Activated naive CD8-positive, alpha-beta T cell treated with anti-CD3 and anti-CD28 coated beads for 36 hours (primary cell): Measurements from ENCODE around the gene PPP1R9B. TPM values are rescaled to one million over a fixed set of nuclear protein-coding genes. Genes with fewer than 3 reads are reported as not detected.

Source experiments
- DNase-seq: peaks from one replicate; pipeline ENCODE4 v3.0.0; 2021
- H3K27ac Mint-ChIP-seq: one replicate; pipeline ENCODE4 v1.8.0; 2022; ENCODE audit warnings: mild to moderate bottlenecking, moderate library complexity, mixed read lengths
- H3K27me3 Mint-ChIP-seq: one replicate; pipeline ENCODE4 v1.8.0; 2022; ENCODE audit warnings: mild to moderate bottlenecking, mixed read lengths
- H3K36me3 Mint-ChIP-seq: one replicate; pipeline ENCODE4 v1.8.0; 2021; ENCODE audit warnings: mild to moderate bottlenecking, mixed read lengths
- H3K4me1 Mint-ChIP-seq: one replicate; pipeline ENCODE4 v1.8.0; 2021; ENCODE audit warnings: mixed read lengths
- H3K4me3 Mint-ChIP-seq: one replicate; pipeline ENCODE4 v1.8.0; 2022; ENCODE audit warnings: mild to moderate bottlenecking, moderate library complexity, mixed read lengths
- H3K9me3 Mint-ChIP-seq: one replicate; pipeline ENCODE4 v1.8.0; 2022; ENCODE audit warnings: mixed read lengths
- total RNA-seq, 2 experiments: library from RNA; stranded (reverse); gene quantifications; one replicate each; pipeline ENCODE4 v1.2.3, GENCODE V29; 2021

Gene PPP1R9B
- total RNA-seq, 2 experiments from 2014 or later: 50.9 to 52.0 TPM

DNA sequence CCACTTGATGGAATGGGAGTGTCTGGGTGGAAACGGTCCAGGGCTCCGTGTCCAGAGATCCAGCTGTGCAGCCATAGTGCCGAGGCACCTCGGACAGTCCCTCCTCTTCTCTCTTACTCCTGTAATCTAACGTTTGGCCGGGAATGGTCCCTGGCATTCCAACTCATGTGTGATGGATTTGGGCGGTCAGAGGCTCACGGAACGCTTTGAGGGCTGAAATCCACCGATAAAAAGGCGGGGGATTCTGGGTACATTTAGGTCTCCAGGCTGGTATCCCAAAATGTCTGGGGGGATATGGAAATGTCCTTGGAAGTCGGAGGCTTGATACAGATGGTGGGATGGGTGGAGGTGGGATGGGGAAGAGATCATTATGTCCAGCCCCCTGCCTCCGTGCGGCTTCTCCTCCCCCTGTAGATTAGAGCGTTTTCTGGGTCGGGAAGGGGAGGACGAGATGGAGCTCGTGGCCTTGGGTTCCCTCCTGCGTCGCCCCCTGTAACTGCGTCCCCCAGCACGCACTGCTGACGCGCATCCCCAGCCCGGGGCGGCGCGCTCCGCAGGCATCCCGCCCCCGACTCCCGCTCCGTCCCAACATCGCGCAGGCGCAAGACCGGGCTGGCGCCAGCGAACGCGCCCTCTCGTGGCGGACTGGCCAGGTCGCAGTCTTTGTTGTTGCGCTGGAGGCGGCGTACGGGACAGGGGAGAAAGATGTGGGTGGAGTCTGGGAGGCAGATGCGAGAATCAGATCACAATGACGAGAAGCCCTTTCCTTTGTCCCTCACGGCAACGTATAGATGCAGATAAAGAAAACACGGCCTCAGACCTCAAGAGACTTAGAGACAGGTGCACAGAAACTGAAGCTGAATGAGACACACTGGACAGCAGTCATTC, 10.8 kb upstream of the PPP1R9B start:
- H3K4me3 Mint-ChIP-seq: peak overlapping the region; percentile 83
- peaks cover 3% of the 10 kb centered on the region for H3K36me3 Mint-ChIP-seq
- H3K9me3 Mint-ChIP-seq: peaks cover 4% of the 10 kb centered on the region
- H3K4me1 Mint-ChIP-seq: peaks cover 43% of the 10 kb centered on the region
- DNase-seq: peak; percentile 99
- H3K27me3 Mint-ChIP-seq: no peaks in the 10 kb centered on the region
- H3K27ac Mint-ChIP-seq: peak overlapping the region; percentile 96

GRCh38 chr17:50157891-50158290, 7.4 kb upstream of the PPP1R9B start:
- Mint-ChIP-seq H3K36me3 (peaks cover 3% of the 10 kb centered on the region), H3K4me1 (peaks cover 48% of the 10 kb centered on the region), H3K4me3 (no peak overlapping the region), H3K27me3 (no peaks in the 10 kb centered on the region), H3K9me3 (peaks cover 4% of the 10 kb centered on the region), H3K27ac (no peak overlapping the region)
- no peak for DNase-seq

DNA sequence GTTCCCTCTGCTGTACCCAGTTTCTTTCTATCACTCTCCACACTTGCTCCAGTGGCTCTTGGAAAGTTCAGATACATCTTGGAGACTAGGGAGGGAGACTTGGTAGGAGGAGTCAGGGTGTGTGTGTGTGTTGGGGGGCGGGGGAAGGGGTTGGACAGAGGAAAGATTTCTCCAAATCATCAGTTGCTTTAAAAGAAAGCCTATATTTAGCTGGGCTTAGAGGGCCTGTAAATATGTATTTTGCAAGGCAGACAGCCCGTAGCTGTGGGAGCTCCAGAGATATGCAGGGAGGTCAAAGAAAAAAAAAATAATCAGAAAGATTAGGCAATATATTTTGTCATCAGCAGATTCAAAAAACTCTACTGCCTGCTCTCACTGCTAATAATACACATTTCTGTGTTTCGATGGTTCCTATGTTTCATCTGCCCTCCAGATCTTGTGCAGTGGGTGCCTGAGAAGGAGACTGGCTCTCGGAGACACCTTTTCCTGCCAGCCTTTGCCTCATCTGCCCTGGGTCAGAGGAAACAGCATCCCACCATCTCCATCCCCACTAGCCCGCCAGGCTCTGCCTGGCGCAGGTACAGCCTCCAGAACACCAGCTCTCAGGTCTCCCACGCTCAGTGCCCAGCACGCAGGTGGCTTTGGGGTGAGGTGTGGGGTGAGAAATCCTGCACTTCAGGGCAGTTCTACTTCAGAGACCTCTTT, 4.8 kb upstream of the PPP1R9B start:
- DNase-seq: no peak
- Mint-ChIP-seq H3K27me3 (no peaks in the 10 kb centered on the region), H3K4me3 (no peak overlapping the region), H3K36me3 (no peaks in the 10 kb centered on the region), H3K27ac (no peak overlapping the region), H3K9me3 (no peaks in the 10 kb centered on the region), H3K4me1 (peaks cover 41% of the 10 kb centered on the region)

DNA sequence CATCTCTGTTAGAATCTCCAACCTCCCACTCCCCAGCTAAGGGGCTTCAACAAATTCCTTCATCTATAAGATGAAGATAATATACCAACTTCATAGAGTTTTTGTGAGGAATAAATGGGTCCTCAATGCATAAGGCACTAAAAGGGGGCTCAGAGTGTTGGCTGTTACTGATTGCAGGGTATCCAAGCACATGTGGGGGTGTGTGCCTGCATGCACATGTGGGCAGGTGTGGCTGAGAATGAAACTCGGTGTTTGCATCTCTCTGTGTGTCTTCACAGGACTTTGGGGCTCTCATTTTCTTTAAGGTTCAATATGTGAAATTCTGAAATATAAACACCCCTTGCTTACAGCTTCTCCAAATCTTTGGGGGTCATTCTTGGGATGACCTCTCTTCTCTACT, 4.1 kb upstream of the PPP1R9B start:
- H3K36me3 Mint-ChIP-seq: no peaks in the 10 kb centered on the region
- no peaks in the 10 kb centered on the region for H3K27me3 Mint-ChIP-seq
- peaks cover 41% of the 10 kb centered on the region for H3K4me1 Mint-ChIP-seq
- no peak for DNase-seq
- peak overlapping the region; percentile 12 for H3K27ac Mint-ChIP-seq
- H3K4me3 Mint-ChIP-seq: no peak overlapping the region
- H3K9me3 Mint-ChIP-seq: no peaks in the 10 kb centered on the region

DNA sequence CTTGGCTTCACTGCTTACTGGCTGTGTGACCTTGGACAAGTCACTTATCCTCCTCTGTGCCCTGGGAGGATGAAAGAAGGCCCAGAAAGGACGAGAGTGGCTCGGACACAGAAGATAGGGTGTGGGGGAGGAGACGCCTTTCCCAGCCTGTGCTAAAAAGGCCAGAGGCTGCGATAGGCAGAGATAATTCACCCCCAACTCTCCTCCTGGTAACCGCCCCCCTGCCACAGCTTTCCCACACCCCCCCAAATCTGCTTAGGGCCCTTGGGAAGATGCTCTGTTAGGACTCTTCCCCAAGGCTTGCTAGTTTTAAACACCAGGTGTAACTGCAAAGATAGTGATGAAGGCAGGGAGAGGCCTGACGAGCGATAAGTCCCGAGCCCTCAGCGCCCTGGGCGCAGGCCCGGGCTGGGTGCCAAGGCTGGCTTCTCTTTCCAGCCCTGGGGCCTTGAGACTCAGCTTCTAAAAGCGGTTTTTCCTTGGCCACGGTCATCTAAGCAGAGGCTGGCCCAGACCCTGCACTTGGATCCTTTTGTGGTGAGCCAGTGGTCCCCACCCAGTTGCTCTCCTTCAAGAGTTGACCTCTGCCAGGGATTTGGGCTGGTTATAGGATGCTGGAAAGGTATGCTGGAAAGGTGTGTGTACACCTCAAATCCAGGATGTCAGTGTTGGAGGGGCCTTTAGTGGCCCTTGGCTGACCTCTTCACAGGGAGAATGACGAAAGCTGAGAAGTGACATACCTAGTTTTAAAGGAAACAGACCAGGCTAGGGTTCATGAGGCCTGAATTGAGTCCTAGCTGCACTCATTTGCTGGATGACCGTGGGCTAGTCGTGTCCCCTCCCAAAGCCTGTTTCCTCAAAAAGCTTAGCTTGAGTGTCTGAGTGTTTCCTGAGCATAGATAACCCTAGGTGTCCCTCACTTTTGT, 3.4 kb upstream of the PPP1R9B start:
- no peaks in the 10 kb centered on the region for H3K9me3 Mint-ChIP-seq
- H3K36me3 Mint-ChIP-seq: no peaks in the 10 kb centered on the region
- no peak for DNase-seq
- H3K4me1 Mint-ChIP-seq: peaks cover 41% of the 10 kb centered on the region
- H3K27me3 Mint-ChIP-seq: no peaks in the 10 kb centered on the region
- H3K4me3 Mint-ChIP-seq: no peak overlapping the region
- peak overlapping the region; percentile 58 for H3K27ac Mint-ChIP-seq

DNA sequence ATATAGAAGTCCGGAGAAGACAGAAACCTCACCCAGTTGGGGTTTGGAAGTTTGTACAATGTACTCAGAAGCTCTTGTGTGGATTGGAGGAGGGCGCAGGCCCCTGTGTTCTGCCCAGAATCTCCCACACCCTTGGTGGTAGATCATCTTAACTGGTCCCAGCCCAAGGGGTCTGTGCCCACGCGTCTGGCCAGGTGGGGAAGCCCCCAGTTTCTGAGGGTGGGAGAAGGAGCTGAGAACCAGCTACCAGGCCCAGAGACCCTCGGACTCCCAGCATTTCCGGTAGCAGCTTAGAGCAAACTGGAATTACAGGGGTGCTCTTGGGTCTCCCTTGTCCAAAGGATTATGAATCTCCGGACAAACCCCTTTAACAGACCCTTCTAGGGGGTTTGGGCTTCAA, 2.3 kb upstream of the PPP1R9B start:
- no peaks in the 10 kb centered on the region for H3K9me3 Mint-ChIP-seq
- no peaks in the 10 kb centered on the region for H3K27me3 Mint-ChIP-seq
- H3K4me3 Mint-ChIP-seq: no peak overlapping the region
- no peak for DNase-seq
- peak overlapping the region; percentile 95 for H3K27ac Mint-ChIP-seq
- peaks cover 33% of the 10 kb centered on the region for H3K4me1 Mint-ChIP-seq
- H3K36me3 Mint-ChIP-seq: peaks cover 3% of the 10 kb centered on the region

DNA sequence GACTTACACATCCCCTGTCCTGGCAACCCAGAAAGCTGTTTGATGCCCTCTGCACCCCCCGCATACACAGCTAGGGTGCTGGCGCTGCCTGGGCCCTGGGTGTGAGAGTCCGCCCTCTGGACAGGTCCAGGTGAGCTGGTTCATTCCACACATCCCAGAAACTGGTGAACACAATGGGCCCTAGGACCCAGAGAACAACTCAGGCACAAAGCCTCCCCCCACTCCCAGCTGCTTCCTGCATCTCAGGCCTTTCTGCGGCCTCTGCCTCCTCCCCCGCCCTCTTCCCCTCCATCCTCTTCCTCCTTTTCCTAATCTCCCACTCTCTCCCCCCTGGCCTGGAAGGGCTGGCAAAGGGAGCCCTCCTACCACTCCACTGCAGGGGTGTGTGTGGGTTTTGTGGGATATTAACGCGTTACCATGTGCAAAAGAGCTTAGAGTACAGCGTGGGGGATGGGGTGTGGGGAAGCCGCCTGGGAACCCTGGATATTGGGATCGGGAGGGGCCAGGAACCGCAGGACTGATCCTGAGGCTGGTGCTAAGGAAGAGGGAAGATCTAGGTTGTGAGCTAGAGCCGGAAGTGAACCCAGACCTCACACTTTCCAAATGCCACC, 1.6 kb upstream of the PPP1R9B start:
- Mint-ChIP-seq H3K4me1 (peaks cover 35% of the 10 kb centered on the region), H3K36me3 (peaks cover 10% of the 10 kb centered on the region), H3K27me3 (no peaks in the 10 kb centered on the region), H3K4me3 (peak overlapping the region; percentile 87), H3K27ac (peak overlapping the region; percentile 95), H3K9me3 (no peaks in the 10 kb centered on the region)
- peak; percentile 58 for DNase-seq

DNA sequence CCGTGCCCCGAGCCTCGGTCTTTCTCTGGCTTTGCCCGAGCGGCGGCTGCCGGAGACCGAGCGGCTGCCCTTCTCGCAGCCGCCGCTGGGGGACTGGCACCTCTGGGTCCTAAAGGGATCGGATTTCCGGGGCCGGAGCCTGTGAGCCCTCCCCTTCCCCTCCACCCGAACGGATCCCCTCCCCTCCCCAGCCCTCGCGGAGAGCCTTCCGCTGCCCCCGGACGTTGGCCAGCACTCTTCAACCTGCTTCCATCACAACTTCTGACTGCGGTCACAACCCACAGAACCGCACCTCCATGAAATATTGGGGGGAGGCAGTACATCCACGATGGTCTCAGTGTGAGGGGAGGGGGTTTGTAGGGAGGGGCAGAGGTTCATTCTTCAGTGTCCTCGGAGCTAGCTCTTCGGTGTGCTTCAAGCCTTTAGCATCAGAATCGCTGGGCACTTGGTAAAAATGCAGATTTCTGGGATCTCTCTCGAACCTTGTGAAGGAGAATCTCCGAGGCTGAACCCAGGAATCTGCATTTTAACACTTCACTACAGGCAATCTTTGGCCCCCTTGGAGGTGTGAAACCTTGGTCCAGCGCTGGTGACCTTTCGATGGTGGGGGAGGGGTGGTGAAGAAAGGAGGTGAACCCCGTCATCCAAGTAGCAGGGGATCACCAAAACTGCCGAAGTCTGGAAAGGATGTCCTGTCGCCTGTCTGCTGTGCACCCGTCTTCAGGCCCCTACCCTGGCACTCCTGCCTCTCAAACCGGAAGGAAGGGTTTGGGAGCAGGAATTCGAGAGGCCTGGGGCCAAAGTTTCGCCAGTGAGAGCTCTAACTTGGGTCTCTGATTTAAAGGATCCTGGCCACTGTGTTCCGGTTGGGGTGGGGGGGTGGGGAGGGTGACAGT, 812 bp upstream of the PPP1R9B start:
- Mint-ChIP-seq H3K4me3 (peak overlapping the region; percentile 87), H3K36me3 (peaks cover 11% of the 10 kb centered on the region), H3K27me3 (no peaks in the 10 kb centered on the region), H3K4me1 (peaks cover 42% of the 10 kb centered on the region), H3K9me3 (no peaks in the 10 kb centered on the region), H3K27ac (peak overlapping the region; percentile 95)
- peak; percentile 91 for DNase-seq

DNA sequence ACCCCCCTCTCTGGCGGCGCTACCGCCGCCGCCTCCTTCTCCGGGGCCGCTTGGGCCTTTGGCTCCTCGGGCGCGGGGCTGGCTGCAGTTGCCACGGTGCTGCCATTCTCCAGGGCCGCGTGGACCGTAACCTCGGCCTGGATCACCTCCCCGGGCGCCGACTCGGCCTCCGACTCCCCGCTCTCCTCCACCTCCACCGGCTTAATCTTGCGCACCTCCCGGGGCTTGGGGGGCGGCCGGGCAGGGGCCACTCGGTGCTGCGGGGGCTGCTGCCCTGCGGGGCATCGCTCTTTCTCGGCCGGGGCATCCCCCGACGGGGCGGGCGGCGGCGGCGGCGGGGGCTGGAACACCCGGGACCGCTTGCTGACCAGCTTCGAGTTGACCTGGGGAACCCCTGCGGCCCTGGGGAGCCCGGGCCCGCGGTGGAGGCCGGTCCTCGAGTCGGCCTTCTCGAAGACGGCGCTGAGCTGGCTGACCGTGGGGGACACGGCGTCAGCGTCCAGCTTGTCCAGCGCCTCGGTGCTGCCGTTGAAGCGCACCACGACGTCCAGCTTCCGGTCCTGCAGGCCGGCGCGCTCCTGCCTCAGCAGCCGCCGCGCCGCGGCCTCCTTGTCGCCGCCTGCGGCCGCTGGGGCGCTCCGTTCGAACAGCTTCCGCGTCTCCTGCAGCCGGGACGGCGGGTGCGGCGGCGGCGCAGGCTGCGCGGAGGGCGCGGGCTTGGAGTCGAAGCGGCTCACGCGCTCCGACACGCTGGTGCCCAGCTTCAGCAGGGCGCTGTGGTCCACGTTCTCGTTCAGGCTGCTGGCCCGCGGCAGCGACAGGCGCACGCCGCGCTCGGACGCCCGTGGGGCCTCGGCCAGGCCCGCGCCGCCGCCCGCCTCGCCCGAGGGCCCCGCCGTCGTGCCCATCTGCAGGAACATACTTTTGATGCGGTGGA, 792 bp downstream of the PPP1R9B start:
- Mint-ChIP-seq H3K27me3 (no peaks in the 10 kb centered on the region), H3K4me3 (peak overlapping the region; percentile 97), H3K9me3 (no peaks in the 10 kb centered on the region), H3K36me3 (peaks cover 14% of the 10 kb centered on the region), H3K27ac (peak overlapping the region; percentile 94), H3K4me1 (peaks cover 42% of the 10 kb centered on the region)
- DNase-seq: peak; percentile 69

GRCh38 chr17:50149091-50149416, 1.4 kb downstream of the PPP1R9B start:
- H3K27me3 Mint-ChIP-seq: no peaks in the 10 kb centered on the region
- no peaks in the 10 kb centered on the region for H3K9me3 Mint-ChIP-seq
- H3K4me1 Mint-ChIP-seq: peaks cover 42% of the 10 kb centered on the region
- no peak for DNase-seq
- H3K27ac Mint-ChIP-seq: peak overlapping the region; percentile 94
- peak overlapping the region; percentile 97 for H3K4me3 Mint-ChIP-seq
- H3K36me3 Mint-ChIP-seq: peaks cover 17% of the 10 kb centered on the region

GRCh38 chr17:50148226-50149090, 2.0 kb downstream of the PPP1R9B start:
- Mint-ChIP-seq H3K4me1 (peaks cover 43% of the 10 kb centered on the region), H3K36me3 (peaks cover 18% of the 10 kb centered on the region), H3K27ac (peak overlapping the region; percentile 93), H3K9me3 (no peaks in the 10 kb centered on the region), H3K4me3 (peak overlapping the region; percentile 97), H3K27me3 (no peaks in the 10 kb centered on the region)
- DNase-seq: peak; percentile 82

DNA sequence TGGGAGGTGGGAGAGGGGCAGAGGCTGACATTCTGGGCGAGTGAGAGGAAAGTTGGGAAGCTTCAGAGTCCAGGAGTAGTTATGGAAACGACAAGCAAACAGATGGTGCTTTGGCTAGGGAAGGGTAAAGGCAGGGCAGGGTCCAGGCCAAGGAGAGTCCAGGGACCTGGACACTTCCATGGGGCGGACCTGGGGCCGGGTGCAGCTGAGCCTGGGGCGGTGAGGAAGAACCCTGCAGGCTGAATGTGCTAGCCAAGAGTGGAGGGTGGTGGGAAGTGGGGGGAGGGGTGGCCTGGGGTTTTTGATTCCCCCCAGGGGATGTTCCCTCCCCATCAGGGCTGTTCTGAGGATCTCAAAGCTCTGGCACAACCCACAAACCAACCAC, 2.6 kb downstream of the PPP1R9B start:
- Mint-ChIP-seq H3K36me3 (peaks cover 21% of the 10 kb centered on the region), H3K4me1 (peaks cover 45% of the 10 kb centered on the region)
- no peak for DNase-seq

More for the DNA sequence above, 2.6 kb downstream of the PPP1R9B start:
- Mint-ChIP-seq H3K9me3 (no peaks in the 10 kb centered on the region), H3K27me3 (no peaks in the 10 kb centered on the region), H3K4me3 (peak overlapping the region; percentile 97), H3K27ac (peak overlapping the region; percentile 93)
